Sigmoid colon (tissue), 4 donors: ENCODE measurements around the gene CEP170B.

Source experiments
- EP300 ChIP-seq, 4 donors: sonication (generic); formaldehyde crosslinking; IDR thresholded peaks; one replicate each; pipeline ENCODE4 v1.6.1; 2017; ENCODE audit warnings: antibody characterized with exemption in 4 of 4
- POLR2A ChIP-seq, 2 donors: fragments of 450-650 bp; IDR thresholded peaks; one replicate each; pipeline ENCODE4 v1.6.1; 2016; ENCODE audit warnings: antibody characterized with exemption in 2 of 2, mild to moderate bottlenecking in 2 of 2, moderate library complexity in 2 of 2
- POLR2AphosphoS5 ChIP-seq, 4 donors: sonication (generic); formaldehyde crosslinking; IDR thresholded peaks; one replicate each; pipeline ENCODE4 v1.6.1; 2017; ENCODE audit warnings: antibody characterized with exemption in 4 of 4
- TF ChIP-seq, protein P1 (sequence below), 4 experiments: fragments of 450-650 bp in 3 of 4; fragments of 200-600 bp in 1 of 4; IDR thresholded peaks; one replicate each; pipeline ENCODE4 v1.5.1; 2016 to 2019; ENCODE audit warnings: antibody characterized with exemption in 4 of 4, mild to moderate bottlenecking in 3 of 4, moderate library complexity in 2 of 4

DNA sequence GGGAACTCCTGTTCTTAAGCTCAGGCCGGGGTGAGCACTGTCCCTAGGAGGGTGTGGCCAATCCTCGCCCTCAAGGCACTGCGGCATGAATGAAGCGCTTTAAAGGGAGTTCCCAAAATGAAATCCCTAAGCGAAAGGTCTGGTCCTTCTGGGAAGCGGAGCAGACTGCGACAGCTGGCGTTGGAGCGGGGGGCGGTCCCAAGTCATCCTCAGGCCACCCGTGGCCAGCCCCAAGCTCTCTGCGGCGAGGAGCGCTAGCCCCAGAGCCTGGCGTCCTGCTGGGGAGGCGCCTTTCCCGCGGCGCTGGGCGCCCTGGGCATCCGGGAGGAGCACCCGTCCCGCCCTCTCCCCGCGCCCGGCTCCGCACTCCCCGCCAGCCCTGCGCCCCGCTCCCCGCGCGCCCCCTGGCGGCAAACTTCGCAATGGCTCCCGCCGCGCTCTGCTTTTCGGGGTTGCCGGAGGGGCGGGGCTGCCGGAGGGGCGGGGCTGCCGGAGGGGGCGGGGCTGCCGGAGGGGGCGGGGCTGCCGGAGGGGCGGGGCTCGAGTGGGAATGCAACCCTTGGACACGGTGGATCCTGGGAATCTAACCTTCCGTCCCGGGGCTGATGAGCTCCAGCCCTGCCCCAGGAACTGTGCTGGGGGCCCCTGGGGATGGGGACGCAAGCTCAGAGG is 38.7 kb upstream of the CEP170B start:
- TF ChIP-seq POLR2AphosphoS5 (IDR thresholded peaks at IDR 0.05) (peak in 3 of 4 donors; percentile 11 to 33 (median 13)), POLR2A (IDR thresholded peaks at IDR 0.05) (no peak), EP300 (IDR thresholded peaks at IDR 0.05) (no peak)
- TF ChIP-seq, protein P1, sequence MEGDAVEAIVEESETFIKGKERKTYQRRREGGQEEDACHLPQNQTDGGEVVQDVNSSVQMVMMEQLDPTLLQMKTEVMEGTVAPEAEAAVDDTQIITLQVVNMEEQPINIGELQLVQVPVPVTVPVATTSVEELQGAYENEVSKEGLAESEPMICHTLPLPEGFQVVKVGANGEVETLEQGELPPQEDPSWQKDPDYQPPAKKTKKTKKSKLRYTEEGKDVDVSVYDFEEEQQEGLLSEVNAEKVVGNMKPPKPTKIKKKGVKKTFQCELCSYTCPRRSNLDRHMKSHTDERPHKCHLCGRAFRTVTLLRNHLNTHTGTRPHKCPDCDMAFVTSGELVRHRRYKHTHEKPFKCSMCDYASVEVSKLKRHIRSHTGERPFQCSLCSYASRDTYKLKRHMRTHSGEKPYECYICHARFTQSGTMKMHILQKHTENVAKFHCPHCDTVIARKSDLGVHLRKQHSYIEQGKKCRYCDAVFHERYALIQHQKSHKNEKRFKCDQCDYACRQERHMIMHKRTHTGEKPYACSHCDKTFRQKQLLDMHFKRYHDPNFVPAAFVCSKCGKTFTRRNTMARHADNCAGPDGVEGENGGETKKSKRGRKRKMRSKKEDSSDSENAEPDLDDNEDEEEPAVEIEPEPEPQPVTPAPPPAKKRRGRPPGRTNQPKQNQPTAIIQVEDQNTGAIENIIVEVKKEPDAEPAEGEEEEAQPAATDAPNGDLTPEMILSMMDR (IDR thresholded peaks at IDR 0.05): peak; percentile 11 to 88 (median 70)
